ENCODE measurements around the gene TBXAS1. TPM values are rescaled to one million over a fixed set of nuclear protein-coding genes. Genes with fewer than 3 reads are reported as not detected.

Gene TBXAS1
- total and polyA plus RNA-seq, 2 of the 8 experiments (the other 6 are each of a cell fraction or from before 2014, with no cell fraction given), result 0.86 to 2.1 TPM

GRCh38 chr7:140007051-140007690, 178.1 kb downstream of the TBXAS1 start:
- no peaks in the 10 kb centered on the region for H4K20me1 ChIP-seq (replicated peaks in 1 of 2; ENCODE audit: control insufficient read depth in 1 of 2, insufficient read depth in 2 of 2, low read length in 2 of 2)
- ChIA-PET CTCF (ENCODE audit: partially characterized antibody) (interaction anchor here (0.6 to 11.1 kb wide), 15 partner anchors 14 to 550 kb away, joined by 3 to 122 read pairs (median 4); no protein-coding TSS in a partner anchor), POLR2A (ENCODE audit: partially characterized antibody) (no interaction called here)
- H3K27ac ChIP-seq (ENCODE audit: low read depth, low read length), result no peak overlapping the region
- H3K9me3 ChIP-seq (ENCODE audit: insufficient read depth in 2 of 2, low read depth in 1 of 2, low read length in 1 of 2), result no peaks in the 10 kb centered on the region
- no peak overlapping the region for H3K4me2 ChIP-seq (ENCODE audit: insufficient read depth in 1 of 2, low read depth in 2 of 2, low read length in 2 of 2)
- no peak for FAIRE-seq
- no peak overlapping the region for H2BK120ac ChIP-seq (replicated peaks; ENCODE audit: low read depth, low read length)
- H2AK5ac ChIP-seq (ENCODE audit: low read depth, low read length), result no peak overlapping the region
- no peak overlapping the region for H2BK5ac ChIP-seq (ENCODE audit: low read depth, low read length)
- no peak overlapping the region for H3K56ac ChIP-seq (replicated peaks; ENCODE audit: insufficient read length, low read depth, low read length)
- 0 out of 2 replicates have a peak overlapping the region, but pooled peaks have one; percentile 48 for H2BK20ac ChIP-seq (ENCODE audit: low read length)
- no peak overlapping the region for H2BK15ac ChIP-seq (ENCODE audit: low read length)
- 89% methylated on average over 11 of the region's 11 CpGs; no CpG with 5 or more reads in 1 of the 2 experiments for WGBS, 2 experiments (ENCODE audit: extremely low coverage in 1 of 2, insufficient coverage in 1 of 2, insufficient read length in 1 of 2, insufficient replicate concordance in 2 of 2, low coverage in 1 of 2, low lambda C conversion rate in 2 of 2, missing lambda C conversion rate in 1 of 2)
- no peak overlapping the region for H3K14ac ChIP-seq (ENCODE audit: insufficient read length)
- no peak overlapping the region for H3K4ac ChIP-seq (replicated peaks; ENCODE audit: insufficient read length, low read depth, low read length)
- no peak overlapping the region for H4K8ac ChIP-seq (ENCODE audit: extremely low read depth, insufficient read depth, low read length)
- no peak overlapping the region for H2AFZ ChIP-seq (ENCODE audit: low read length)
- H3K23me2 ChIP-seq (ENCODE audit: low read depth, low read length), result no peaks in the 10 kb centered on the region
- no peaks in the 10 kb centered on the region for H3K79me1 ChIP-seq (ENCODE audit: low read depth, low read length)
- DNase-seq (ENCODE audit: low read depth in 1 of 2, low spot score in 2 of 2), result no peak
- H3K79me2 ChIP-seq (ENCODE audit: control insufficient read depth in 1 of 2, insufficient read depth in 2 of 2, low read length in 2 of 2), result no peaks in the 10 kb centered on the region
- peaks cover 0 to 3% (median 0%) of the 10 kb centered on the region in 4 experiments; a peak in 4 of 7 replicates for H3K4me1 ChIP-seq (replicated peaks in 1 of 4; ENCODE audit: control insufficient read depth in 3 of 4, insufficient read depth in 4 of 4, low read length in 3 of 4)
- no peak overlapping the region for H4K5ac ChIP-seq (ENCODE audit: insufficient read length, low read depth, low read length)
- H3K18ac ChIP-seq (ENCODE audit: extremely low read depth, low read length), result no peak overlapping the region
- H3K27me3 ChIP-seq (replicated peaks in 1 of 4; ENCODE audit: control insufficient read depth in 3 of 4, extremely low read depth in 1 of 4, insufficient read depth in 3 of 4, low read length in 3 of 4), result no peaks in the 10 kb centered on the region
- no peak overlapping the region for H3K9ac ChIP-seq (replicated peaks in 1 of 4; ENCODE audit: extremely low read depth in 1 of 4, low read depth in 3 of 4, low read length in 3 of 4)
- H4K91ac ChIP-seq (replicated peaks; ENCODE audit: insufficient read length, low read length), result no peak overlapping the region
- peak overlapping the region; percentile 50; the same call in 1 of the 2 replicates for H2BK12ac ChIP-seq (ENCODE audit: low read depth, low read length)
- H3K36me3 ChIP-seq (ENCODE audit: control insufficient read depth in 2 of 4, insufficient read depth in 4 of 4, low read length in 3 of 4), result no peaks in the 10 kb centered on the region
- H3K4me3 ChIP-seq (ENCODE audit: extremely low read depth in 1 of 4, insufficient read depth in 2 of 4, low read depth in 3 of 4, low read length in 4 of 4), result no peak overlapping the region
- no peak overlapping the region for H3K23ac ChIP-seq (ENCODE audit: insufficient read length)
- TF ChIP-seq NRF1 (IDR thresholded peaks at IDR 0.05; ENCODE audit: low read depth, low read length) (no peak), RXRA (IDR thresholded peaks at IDR 0.05; ENCODE audit: insufficient read depth, low read depth, low read length) (no peak), SIRT6 (IDR thresholded peaks at IDR 0.05; ENCODE audit: low read length) (no peak), MAX (IDR thresholded peaks at IDR 0.05) (no peak), SIN3A (conservative IDR thresholded peaks at IDR 0.05 in 1 of 2, IDR thresholded peaks at IDR 0.05 in 1 of 2; ENCODE audit: low read depth in 1 of 2, low read length in 2 of 2) (no peak), MAFK (IDR thresholded peaks at IDR 0.05; ENCODE audit: low read depth, low read length) (no peak), E2F6 (IDR thresholded peaks at IDR 0.05) (no peak), CREB1 (IDR thresholded peaks at IDR 0.05) (no peak), CBX8 (IDR thresholded peaks at IDR 0.05; ENCODE audit: borderline replicate concordance, low read depth, low read length) (no peak), YY1 (IDR thresholded peaks at IDR 0.05; ENCODE audit: low read depth, low read length) (no peak), HDAC6 (IDR thresholded peaks at IDR 0.05; ENCODE audit: low read depth, low read length) (no peak), SP1 (IDR thresholded peaks at IDR 0.05; ENCODE audit: low read depth, low read length) (no peak), TAF1 (IDR thresholded peaks at IDR 0.05; ENCODE audit: low read depth, low read length) (no peak)

Measured in H1 (cell line).